GM15510 (cell line): ENCODE results near the gene GATAD2B.

Experiments
- POLR2A ChIP-seq: IDR thresholded peaks from 3 replicates; pipeline ENCODE4 v1.6.1; 2011; ENCODE audit warnings: borderline replicate concordance; ENCODE audit not compliant: insufficient read length; ENCODE audit errors: extremely low read depth

The GATAD2B gene

DNA sequence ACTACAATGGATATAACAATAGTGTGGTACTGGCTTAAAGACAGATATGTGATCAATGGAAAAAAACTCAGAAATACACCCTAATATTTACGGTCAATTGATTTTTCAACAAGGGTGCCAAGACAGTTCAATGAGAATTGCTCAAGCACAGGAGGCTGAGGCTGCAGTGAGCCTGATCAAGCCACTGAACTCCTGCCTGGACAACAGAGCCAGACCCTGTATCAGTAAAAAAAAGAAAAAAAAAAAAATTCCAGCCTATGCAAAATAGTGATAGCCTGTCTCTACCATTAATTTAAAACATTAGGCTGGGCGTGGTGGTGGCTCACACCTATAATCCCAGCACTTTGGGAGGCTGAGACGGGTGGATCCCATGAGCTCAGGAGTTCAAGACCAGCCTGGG is 77.6 kb downstream of the GATAD2B start:
- TF ChIP-seq POLR2A, result no peak

DNA sequence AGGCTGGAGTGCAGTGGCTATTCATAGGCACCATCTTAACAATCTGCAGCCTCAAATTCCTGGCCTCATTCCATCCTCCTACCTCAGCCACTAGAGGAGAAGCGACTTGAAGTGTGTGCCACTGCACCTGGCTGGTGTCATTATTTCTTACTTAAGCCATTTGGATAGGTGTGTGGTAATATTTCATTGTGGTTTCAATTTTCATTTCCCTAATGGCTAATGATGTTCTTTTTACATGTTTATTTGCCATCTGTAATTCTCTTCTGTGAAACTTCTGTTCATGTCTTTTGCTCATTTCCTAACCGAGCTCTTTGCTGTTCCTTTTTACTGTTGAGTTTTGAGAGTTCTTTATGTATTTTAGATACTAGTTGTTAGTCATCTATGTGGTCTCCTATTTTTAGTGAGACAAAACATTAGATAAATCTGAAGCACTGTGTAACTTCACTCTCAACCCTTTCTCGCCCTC is 80.7 kb downstream of the GATAD2B start:
- TF ChIP-seq POLR2A, result no peak

DNA sequence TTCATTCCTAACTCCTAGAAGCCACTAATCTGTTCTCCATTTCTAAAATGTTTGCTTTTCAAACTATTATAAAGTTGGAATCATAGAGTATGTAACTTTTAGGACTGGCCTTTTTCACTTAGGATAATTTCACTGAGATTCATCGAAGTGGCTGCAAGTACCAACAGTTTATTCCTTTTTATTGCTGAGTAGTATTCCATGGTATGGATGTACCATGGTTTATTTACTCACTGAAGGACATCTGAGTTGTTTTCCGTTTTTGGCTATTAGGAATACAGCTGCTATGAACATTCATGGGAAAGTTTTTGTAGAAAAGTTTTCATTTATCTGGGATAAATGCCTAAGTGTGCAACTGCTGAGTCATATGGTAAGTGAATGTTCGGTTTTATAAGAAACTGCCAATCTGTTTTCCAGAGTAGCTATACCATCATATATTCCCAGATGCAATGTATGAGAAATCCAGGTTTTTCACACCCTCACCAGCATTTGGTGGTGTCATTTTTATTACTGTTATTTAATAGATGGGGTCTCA is 81.2 kb downstream of the GATAD2B start:
- no peak for TF ChIP-seq POLR2A

DNA sequence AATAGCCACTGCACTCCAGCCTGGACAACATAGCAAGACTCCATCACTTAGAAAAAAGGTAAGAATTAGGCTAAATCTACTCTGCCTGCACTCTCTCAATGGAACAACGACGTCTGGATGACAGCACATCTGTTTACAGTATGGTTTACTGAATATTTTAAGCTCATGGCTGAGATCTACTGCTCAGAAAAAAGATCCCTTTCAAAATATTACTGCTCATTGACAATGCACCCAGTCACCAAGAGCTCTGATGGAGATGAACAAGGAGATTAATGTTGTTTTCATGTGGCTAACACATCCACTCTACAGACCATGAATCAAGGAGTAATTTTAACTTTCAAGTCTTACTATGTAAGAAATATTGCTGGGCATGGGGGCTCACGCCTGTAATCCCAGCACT is 89.6 kb downstream of the GATAD2B start:
- TF ChIP-seq POLR2A, result no peak

DNA sequence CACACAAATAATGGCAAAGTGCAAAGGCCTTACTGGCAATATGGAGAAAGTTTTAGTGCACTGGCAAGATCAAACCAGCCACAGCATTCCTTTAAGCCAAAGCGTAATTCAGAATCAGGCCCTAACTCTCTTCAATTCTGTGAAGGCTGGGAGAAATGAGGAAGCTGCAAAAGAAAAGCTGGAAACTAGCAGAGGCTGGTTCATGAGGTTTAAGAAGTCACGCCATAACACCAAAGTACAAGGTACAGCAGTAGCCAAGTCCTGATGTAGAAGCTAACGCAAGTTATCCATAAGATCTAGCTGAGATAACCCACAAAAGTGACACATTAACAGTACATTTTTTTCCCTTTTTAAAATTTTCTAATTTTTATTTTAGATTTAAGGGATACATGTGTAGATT is 90.5 kb downstream of the GATAD2B start:
- TF ChIP-seq POLR2A, result no peak

DNA sequence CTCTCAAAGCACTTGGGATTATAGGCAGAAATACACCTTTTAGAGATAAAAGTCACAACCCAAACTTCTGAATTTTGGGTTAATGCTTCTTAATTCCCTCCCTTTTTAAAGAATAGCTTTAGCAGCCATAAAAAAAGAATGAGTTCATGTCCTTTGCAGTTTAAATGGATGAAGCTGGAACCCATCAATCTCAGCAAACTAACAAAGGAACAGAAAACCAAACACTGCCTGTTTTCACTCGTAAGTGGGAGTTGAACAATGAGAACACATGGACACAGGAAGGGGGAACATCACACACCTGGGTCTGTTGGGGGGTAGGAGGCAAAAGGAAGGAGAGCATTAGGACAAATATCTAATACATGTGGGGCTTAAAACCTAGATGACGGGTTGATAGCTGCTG is 91.7 kb downstream of the GATAD2B start:
- TF ChIP-seq POLR2A, result no peak

DNA sequence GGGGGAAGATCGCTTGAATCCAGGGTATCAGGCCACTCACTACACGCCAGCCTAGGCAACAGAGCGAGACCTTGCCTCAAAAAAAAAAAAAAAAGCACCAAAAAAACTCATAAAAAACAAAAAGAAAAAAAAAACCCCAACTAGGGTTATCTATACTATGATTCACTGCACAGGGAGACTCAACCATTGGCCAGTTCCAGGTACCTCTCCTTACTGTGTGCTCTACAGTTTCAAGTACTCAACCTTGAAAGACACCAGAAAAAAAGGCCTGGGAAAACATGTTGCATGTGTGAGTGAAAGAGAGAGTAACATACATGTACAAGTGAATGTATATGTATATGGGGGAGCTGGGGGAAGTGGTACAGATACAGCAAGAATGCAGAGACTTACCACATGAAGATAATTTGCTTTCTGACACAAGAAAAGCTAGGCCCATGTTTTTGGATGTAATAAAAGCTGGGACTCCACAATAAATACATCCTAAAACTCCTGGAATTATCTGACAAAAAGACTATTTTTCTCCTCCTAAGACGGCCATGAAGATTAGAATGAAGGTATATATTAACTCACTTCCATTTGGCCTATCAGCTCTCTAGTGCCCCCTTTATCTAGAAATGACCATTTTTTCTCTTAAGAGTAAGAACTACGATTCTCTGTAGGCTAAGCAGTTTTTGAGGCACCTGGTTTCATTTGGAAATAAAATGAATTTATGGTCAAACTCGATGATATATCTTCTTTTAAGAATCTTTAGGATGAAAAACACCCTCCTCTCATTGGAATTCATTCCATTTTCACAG is 95.4 kb downstream of the GATAD2B start:
- TF ChIP-seq POLR2A, result no peak

DNA sequence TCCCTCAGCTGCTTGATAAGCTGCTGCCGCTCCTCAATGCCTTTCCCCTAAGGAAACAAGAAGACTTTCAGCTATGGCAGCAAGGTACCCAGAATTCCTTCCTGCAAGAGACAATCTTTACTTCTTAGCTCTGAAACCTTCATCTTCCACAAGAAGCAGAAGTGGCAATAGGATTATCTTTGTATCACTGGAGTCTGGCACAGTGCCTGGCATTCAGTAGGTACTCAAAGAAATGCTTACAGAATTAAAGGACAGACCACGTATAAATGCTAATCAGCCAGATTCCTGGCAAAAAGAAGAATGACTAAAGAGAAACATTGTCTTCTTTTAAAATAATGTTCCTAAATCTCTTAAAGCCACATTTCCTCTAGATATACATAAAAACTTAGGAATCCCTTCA is 103.9 kb downstream of the GATAD2B start:
- TF ChIP-seq POLR2A, result no peak

DNA sequence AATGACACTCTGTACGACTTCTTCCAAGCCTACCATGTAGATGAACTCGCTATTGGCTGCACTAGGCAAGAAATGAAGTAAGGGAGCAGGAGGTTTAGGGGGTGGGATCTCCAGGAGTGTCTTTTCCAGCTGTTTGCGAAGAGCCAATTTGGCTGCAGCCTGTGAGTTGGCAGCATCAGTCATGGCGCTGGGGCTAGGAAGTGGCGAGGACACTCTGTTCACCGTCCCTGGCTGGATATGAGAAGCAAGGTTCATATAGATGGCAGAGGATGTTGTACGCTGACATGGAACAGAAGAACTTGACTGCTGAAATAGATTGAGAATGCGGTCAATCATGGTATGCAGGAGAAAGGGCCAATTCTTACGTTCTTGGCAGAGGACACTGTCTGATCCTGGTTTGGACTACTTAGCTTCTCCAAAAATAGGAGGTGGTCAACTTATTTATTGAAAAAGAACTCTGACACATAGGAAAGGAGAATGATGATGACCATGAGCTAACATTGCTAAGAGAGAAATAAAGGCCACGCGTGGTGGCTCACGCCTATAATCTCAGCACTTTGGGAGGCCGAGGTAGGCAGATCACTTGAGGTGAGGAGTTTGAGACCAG is 106.4 kb downstream of the GATAD2B start:
- no peak for TF ChIP-seq POLR2A

DNA sequence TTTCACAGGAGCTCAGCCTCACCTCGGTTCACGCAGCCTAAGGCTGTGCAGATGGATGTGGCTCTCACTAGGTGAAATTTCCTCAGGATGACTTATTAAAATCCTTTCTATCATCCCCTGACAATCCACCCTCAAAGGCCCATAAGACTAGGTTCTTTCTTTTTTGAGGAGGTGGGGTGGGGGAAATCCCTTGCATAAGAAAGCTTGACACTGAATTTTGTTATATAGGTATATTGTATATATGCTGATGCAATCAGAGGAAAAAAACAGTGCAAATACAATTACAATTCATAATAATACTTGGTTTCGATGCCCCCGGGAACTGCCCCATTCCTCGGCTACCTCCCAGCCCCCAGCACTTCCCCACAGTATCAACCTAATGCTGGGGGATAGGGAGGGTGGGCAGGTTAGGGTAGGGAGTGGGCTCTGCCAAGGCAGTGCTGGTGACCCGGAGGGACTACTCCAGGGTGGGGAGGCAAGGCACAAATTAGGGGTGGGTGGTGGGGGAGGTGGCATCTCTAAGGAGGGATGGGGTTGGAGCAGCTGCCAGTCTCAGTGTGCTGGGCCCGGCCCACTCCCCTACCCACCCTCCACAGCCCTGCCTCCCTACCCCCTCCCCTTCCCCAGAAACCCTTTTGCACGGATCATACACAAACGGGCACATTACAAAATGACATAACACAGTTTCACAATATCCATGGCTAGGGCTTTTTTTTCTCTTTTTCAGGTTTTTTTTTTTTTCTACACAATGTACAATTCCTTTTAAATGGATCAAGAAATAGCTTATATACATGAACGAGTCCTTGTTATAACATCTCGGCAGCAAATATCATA is 116.7 kb downstream of the GATAD2B start:
- no peak for TF ChIP-seq POLR2A

DNA sequence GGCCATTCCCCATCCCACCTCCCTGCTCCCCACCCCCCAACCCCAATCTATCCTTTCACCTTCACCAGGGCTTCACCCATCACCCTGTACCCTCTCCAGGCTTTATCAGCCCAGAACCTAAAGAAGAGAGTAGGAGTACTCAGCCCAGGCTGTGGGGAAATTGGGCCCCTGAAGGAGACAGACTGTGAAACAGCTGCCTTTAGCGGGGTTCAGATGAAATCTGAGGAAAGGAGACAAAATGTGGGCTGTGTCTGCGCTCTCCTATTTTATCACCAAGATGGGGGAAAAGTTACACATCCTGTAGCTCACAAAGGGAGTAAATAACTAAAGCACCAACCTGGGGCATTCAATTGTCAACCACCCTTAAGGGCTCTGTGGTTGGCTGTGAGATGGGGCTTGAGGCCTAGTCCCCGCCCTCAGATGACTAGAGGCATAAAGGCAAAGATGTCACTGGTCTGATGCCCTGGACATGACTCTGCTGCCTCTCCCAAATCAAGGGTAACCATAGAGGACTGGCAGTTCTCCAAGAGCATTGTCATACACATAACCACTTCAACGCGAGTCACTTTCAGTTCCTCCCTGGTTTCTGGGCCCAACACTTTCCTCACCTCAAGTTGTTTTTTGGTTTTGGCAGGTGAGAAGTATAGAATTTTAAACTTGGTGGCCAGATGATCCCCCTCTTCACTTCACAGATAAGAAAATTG is 117.6 kb downstream of the GATAD2B start:
- TF ChIP-seq POLR2A, result no peak

DNA sequence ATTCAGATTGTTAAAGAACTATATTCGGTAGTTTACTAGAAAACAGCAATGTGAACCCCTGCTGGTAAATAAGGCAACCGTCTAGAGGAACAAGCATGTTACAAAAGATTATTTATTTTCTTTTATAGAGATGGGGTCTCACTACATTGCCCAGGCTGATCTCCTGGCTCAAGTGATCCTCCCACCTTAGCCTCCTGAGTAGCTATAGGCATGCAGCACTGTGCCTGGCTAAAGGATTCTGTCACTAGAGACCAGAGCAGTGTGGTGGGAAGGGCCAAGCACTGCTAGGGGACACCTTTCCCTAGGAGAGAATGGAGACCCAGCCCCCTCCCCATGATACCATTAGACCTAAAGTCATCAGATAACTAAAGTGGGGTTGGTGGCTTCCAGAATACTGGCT is 118.7 kb downstream of the GATAD2B start:
- no peak for TF ChIP-seq POLR2A

DNA sequence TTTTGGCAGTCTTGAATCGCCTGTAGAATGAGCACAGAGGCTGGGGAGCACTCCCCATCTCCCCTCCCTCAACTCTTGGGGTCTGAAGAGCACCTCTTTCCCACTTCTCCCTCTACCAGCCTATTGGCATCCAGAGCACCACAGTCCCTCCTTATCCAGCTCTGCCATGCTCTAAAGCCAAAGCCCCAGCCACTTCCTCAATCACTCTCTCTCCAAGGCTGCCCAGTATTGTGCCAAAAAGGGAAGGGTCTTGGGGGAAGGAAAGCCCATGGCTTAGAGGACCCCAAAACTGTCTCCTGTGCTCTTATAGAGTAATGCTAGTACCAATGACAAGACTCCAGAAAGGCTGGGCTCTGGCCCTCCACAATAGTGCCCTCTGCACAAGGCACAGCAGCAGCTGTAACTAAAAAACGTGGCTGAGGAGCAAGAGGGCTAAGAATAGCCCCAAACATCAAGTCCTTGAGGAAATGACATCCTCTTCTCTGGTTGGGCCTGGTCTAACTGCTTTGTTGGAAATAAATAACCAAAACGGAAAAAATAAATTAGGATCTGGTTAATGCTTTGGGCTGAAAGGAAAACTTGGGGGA is 119.2 kb downstream of the GATAD2B start:
- no peak for TF ChIP-seq POLR2A
